ENCODE data around the gene ATP8B1. TPM values are rescaled to one million over a fixed set of nuclear protein-coding genes. Genes with fewer than 3 reads are reported as not detected.

ATP8B1 gene
- total and polyA plus RNA-seq, 2 of the 8 experiments (the other 6 are each of a cell fraction or from before 2014, with no cell fraction given): 1.1 to 4.6 TPM

DNA sequence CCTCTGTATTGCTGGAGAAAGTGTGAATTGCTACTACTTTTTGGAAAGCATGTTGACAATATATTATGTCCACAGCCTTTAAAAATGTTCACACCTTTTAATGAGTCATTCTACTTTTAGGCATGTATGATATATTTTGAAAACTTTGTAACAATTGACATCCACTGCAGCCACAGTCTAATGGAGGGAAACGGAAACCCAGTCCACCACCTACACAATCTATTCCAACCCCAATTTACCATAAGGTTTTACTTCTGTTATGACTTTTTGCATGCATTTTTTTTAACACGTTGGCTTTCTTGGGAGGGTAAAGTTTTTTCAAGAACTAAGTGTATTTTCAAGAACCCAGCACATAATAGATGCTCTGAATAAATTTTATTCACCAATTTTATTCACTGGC lies 38.5 kb upstream of the ATP8B1 start:
- Histone ChIP-seq H2AK5ac (ENCODE audit: low read depth, low read length) (no peak overlapping the region), H3K79me1 (ENCODE audit: low read depth, low read length) (no peaks in the 10 kb centered on the region), H4K91ac (replicated peaks; ENCODE audit: insufficient read length, low read length) (no peak overlapping the region), H3K23ac (ENCODE audit: insufficient read length) (no peak overlapping the region), H4K20me1 (replicated peaks in 1 of 2; ENCODE audit: control insufficient read depth in 1 of 2, insufficient read depth in 2 of 2, low read length in 2 of 2) (no peaks in the 10 kb centered on the region), H3K23me2 (ENCODE audit: low read depth, low read length) (no peaks in the 10 kb centered on the region; the same call in 1 of the 2 replicates), H2BK5ac (ENCODE audit: low read depth, low read length) (no peak overlapping the region), H4K5ac (ENCODE audit: insufficient read length, low read depth, low read length) (no peak overlapping the region), H3K27me3 (replicated peaks in 1 of 4; ENCODE audit: control insufficient read depth in 3 of 4, extremely low read depth in 1 of 4, insufficient read depth in 3 of 4, low read length in 3 of 4) (no peaks in the 10 kb centered on the region), H3K79me2 (ENCODE audit: control insufficient read depth in 1 of 2, insufficient read depth in 2 of 2, low read length in 2 of 2) (no peaks in the 10 kb centered on the region), H3K14ac (ENCODE audit: insufficient read length) (no peak overlapping the region), H3K9me3 (ENCODE audit: insufficient read depth in 2 of 2, low read depth in 1 of 2, low read length in 1 of 2) (no peaks in the 10 kb centered on the region), H2BK15ac (ENCODE audit: low read length) (no peak overlapping the region), H2BK20ac (ENCODE audit: low read length) (no peak overlapping the region), H3K36me3 (ENCODE audit: control insufficient read depth in 2 of 4, insufficient read depth in 4 of 4, low read length in 3 of 4) (no peaks in the 10 kb centered on the region), H4K8ac (ENCODE audit: extremely low read depth, insufficient read depth, low read length) (no peak overlapping the region), H3K9ac (replicated peaks in 1 of 4; ENCODE audit: extremely low read depth in 1 of 4, low read depth in 3 of 4, low read length in 3 of 4) (no peak overlapping the region), H3K4me2 (ENCODE audit: insufficient read depth in 1 of 2, low read depth in 2 of 2, low read length in 2 of 2) (no peak overlapping the region), H3K18ac (ENCODE audit: extremely low read depth, low read length) (no peak overlapping the region), H3K56ac (replicated peaks; ENCODE audit: insufficient read length, low read depth, low read length) (peak overlapping the region; percentile 36), H3K4ac (replicated peaks; ENCODE audit: insufficient read length, low read depth, low read length) (no peak overlapping the region), H2BK12ac (ENCODE audit: low read depth, low read length) (no peak overlapping the region), H3K4me1 (replicated peaks in 1 of 4; ENCODE audit: control insufficient read depth in 3 of 4, insufficient read depth in 4 of 4, low read length in 3 of 4) (no peaks in the 10 kb centered on the region), H3K4me3 (ENCODE audit: extremely low read depth in 1 of 4, insufficient read depth in 2 of 4, low read depth in 3 of 4, low read length in 4 of 4) (no peak overlapping the region), H3K27ac (ENCODE audit: low read depth, low read length) (no peak overlapping the region), H2BK120ac (replicated peaks; ENCODE audit: low read depth, low read length) (no peak overlapping the region), H2AFZ (ENCODE audit: low read length) (no peak overlapping the region)
- TF ChIP-seq JUN (IDR thresholded peaks at IDR 0.05; ENCODE audit: low read depth, low read length) (no peak), TAF7 (optimal IDR thresholded peaks at IDR 0.05; ENCODE audit: borderline replicate concordance, low read depth, low read length) (no peak)
- POLR2A ChIA-PET (ENCODE audit: partially characterized antibody): no interaction called here
- DNase-seq (ENCODE audit: low read depth in 1 of 2, low spot score in 2 of 2): no peak
- CTCF ChIA-PET (ENCODE audit: partially characterized antibody): no interaction called here
- 86% methylated on average over 2 of the region's 2 CpGs; no CpG with 5 or more reads in 1 of the 2 experiments for WGBS, 2 experiments (ENCODE audit: extremely low coverage in 1 of 2, insufficient coverage in 1 of 2, insufficient read length in 1 of 2, insufficient replicate concordance in 2 of 2, low coverage in 1 of 2, low lambda C conversion rate in 2 of 2, missing lambda C conversion rate in 1 of 2)
- FAIRE-seq: no peak

Measured in H1 (cell line).